K562 treated with DMSO at 1 percent for 48 hours (cell line): Measurements from ENCODE around the gene CYP21A2. TPM values are rescaled to one million over a fixed set of nuclear protein-coding genes. Genes with fewer than 3 reads are reported as not detected.

Source experiments
- total RNA-seq: library from RNA; unstranded; fragments of 300-600 nt; gene quantifications from 2 replicates; pipeline ENCODE4 v1.2.3, GENCODE V29; 2022; ENCODE audit warnings: low replicate concordance; ENCODE audit errors: extremely low read depth

CYP21A2 gene
- not detected in 2 replicates for total RNA-seq

DNA sequence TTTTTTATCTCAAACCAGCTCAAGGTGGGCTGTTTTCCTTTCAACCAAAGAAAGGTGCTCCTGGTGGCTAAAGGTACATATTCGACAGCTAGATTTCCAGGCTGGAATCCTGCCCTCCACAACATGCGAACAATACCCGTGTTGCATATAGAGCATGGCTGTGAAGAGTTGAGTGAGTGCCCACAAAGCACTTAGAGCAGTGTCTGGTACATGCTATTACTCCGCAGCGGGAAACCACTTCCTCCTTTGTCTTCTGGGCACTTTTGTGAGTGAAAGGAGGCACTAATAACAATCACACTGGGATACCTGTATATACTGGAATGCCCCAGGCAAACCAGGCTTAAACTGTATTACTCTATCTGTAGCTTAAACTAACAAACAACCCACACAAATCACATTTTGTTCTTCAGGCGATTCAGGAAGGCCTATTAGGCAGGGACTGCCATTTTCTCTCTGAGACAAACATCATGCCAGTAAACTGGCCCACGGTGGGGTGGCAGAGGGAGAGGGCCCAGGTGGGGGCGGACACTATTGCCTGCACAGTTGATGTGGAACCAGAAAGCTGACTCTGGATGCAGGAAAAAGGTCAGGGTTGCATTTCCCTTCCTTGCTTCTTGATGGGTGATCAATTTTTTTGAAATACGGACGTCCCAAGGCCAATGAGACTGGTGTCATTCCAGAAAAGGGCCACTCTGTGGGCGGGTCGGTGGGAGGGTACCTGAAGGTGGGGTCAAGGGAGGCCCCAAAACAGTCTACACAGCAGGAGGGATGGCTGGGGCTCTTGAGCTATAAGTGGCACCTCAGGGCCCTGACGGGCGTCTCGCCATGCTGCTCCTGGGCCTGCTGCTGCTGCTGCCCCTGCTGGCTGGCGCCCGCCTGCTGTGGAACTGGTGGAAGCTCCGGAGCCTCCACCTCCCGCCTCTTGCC is at the start of gene CYP21A2:
TSS of gene CYP21A2 (plus strand) at position 818 of the 927 bp plus-strand sequence. CDS start at position 826, 8 bp downstream.

DNA sequence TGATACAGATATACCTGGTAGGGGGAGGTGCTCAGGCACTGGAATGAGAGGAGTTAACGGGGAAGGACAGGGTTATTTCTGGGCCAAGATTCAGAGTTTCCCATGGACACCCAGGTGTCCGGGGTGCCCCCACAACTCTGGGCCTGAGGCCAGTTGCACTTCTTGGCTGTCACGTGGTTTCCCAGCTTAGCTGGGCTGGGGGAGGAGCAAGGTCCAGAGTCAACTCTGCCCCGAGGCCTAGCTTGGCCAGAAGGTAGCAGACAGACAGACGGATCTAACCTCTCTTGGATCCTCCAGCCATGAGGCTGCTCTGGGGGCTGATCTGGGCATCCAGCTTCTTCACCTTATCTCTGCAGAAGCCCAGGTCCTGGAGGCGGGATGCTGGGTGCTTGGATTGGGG is 23.7 kb upstream of the CYP21A2 start, which contains the start of gene C4B:
TSS of gene C4B (plus strand) at position 249 of the 400 bp plus-strand sequence. CDS start at position 300, 51 bp downstream.

Other genes starting within 250 kb of the CYP21A2 start
- gene VARS1, start 242.7 kb upstream of the CYP21A2 start, total RNA-seq = 668 TPM in 1 of 2 replicates, not detected in the other
- gene LSM2, start 231.4 kb upstream of the CYP21A2 start, total RNA-seq = not detected in 2 replicates
- not detected in 2 replicates for gene HSPA1L, start 223.1 kb upstream of the CYP21A2 start, total RNA-seq
- gene HSPA1A, start 222.9 kb upstream of the CYP21A2 start, total RNA-seq = not detected in 2 replicates
- 760 TPM in 1 of 2 replicates, not detected in the other for gene HSPA1B, start 210.7 kb upstream of the CYP21A2 start, total RNA-seq
- 455 TPM in 1 of 2 replicates, not detected in the other for gene NEU1, start 175.6 kb upstream of the CYP21A2 start, total RNA-seq
- not detected in 2 replicates for gene SLC44A4, start 159.4 kb upstream of the CYP21A2 start, total RNA-seq
- gene EHMT2, start 140.7 kb upstream of the CYP21A2 start, total RNA-seq = not detected in 2 replicates
- gene ZBTB12, start 136.3 kb upstream of the CYP21A2 start, total RNA-seq = not detected in 2 replicates
- not detected in 2 replicates for gene C2, start 110.7 kb upstream of the CYP21A2 start, total RNA-seq
- not detected in 2 replicates for gene CFB, start 92.3 kb upstream of the CYP21A2 start, total RNA-seq
- gene NELFE, start 79.4 kb upstream of the CYP21A2 start, total RNA-seq = not detected in 2 replicates
- not detected in 2 replicates for gene SKIC2, start 79.2 kb upstream of the CYP21A2 start, total RNA-seq
- gene DXO, start 66.3 kb upstream of the CYP21A2 start, total RNA-seq = 217 TPM in 1 of 2 replicates, not detected in the other
- not detected in 2 replicates for gene C4A, start 56.4 kb upstream of the CYP21A2 start, total RNA-seq
- not detected in 2 replicates for gene C4B, start 23.6 kb upstream of the CYP21A2 start, total RNA-seq
- gene TNXB, start 70.9 kb downstream of the CYP21A2 start, total RNA-seq = not detected in 2 replicates
- gene ATF6B, start 89.8 kb downstream of the CYP21A2 start, total RNA-seq = not detected in 2 replicates
- gene FKBPL, start 91.9 kb downstream of the CYP21A2 start, total RNA-seq = not detected in 2 replicates
- not detected in 2 replicates for gene PRRT1, start 113.5 kb downstream of the CYP21A2 start, total RNA-seq
- not detected in 2 replicates for gene PPT2, start 115.7 kb downstream of the CYP21A2 start, total RNA-seq
- gene EGFL8, start 126.2 kb downstream of the CYP21A2 start, total RNA-seq = not detected in 2 replicates
- not detected in 2 replicates for gene AGPAT1, start 137.7 kb downstream of the CYP21A2 start, total RNA-seq
- gene RNF5, start 140.0 kb downstream of the CYP21A2 start, total RNA-seq = not detected in 2 replicates
- not detected in 2 replicates for gene AGER, start 145.8 kb downstream of the CYP21A2 start, total RNA-seq
- gene PBX2, start 151.8 kb downstream of the CYP21A2 start, total RNA-seq = not detected in 2 replicates
- gene GPSM3, start 154.2 kb downstream of the CYP21A2 start, total RNA-seq = not detected in 2 replicates
- not detected in 2 replicates for gene NOTCH4, start 185.7 kb downstream of the CYP21A2 start, total RNA-seq